ENCODE data around the gene E2F6.
"Not testable (repeated sequence)": the region's sequence is repeated elsewhere in the genome, so short reads cannot be mapped to it uniquely, and the experiment has no call there.

Gene E2F6

GRCh38 chr2:11408959-11409571 is 56.9 kb downstream of the E2F6 start:
- no peak for TF ChIP-seq CTCF (IDR thresholded peaks at IDR 0.05; ENCODE audit: low read depth, low read length, missing control alignments)
- H3K4me3 ChIP-seq (ENCODE audit: low read depth, low read length) = no peak overlapping the region
- no peak for DNase-seq (ENCODE audit: low read depth)
- in situ Hi-C loops (cut with HindIII; ENCODE audit: low sequenced_read_pairs) = loop anchor here (25.0 kb wide), 1 partner anchor 272 kb away; a partner anchor contains a TSS

GRCh38 chr2:11407413-11407812 is 58.5 kb downstream of the E2F6 start:
- DNase-seq (ENCODE audit: low read depth) = no peak
- in situ Hi-C loops (cut with HindIII; ENCODE audit: low sequenced_read_pairs) = loop anchor here (25.0 kb wide), 1 partner anchor 270 kb away; a partner anchor contains a TSS
- no peak for TF ChIP-seq CTCF (IDR thresholded peaks at IDR 0.05; ENCODE audit: low read depth, low read length, missing control alignments)
- H3K4me3 ChIP-seq (ENCODE audit: low read depth, low read length) = no peak overlapping the region

GRCh38 chr2:11406958-11407381 is 59.0 kb downstream of the E2F6 start:
- H3K4me3 ChIP-seq (ENCODE audit: low read depth, low read length) = no peak overlapping the region
- TF ChIP-seq CTCF (IDR thresholded peaks at IDR 0.05; ENCODE audit: low read depth, low read length, missing control alignments) = no peak
- in situ Hi-C loops (cut with HindIII; ENCODE audit: low sequenced_read_pairs) = loop anchor here (25.0 kb wide), 1 partner anchor 270 kb away; a partner anchor contains a TSS
- DNase-seq (ENCODE audit: low read depth) = no peak

- in situ Hi-C loops (cut with HindIII; ENCODE audit: low sequenced_read_pairs) = loop anchor here (25.0 kb wide), 1 partner anchor 269 kb away; a partner anchor contains a TSS
- TF ChIP-seq CTCF (IDR thresholded peaks at IDR 0.05; ENCODE audit: low read depth, low read length, missing control alignments) = no peak
- DNase-seq (ENCODE audit: low read depth) = no peak
- no peak overlapping the region for H3K4me3 ChIP-seq (ENCODE audit: low read depth, low read length)
Measured at GRCh38 chr2:11406267-11406957, 59.5 kb downstream of the E2F6 start.

- TF ChIP-seq CTCF (IDR thresholded peaks at IDR 0.05; ENCODE audit: low read depth, low read length, missing control alignments) = no peak
- in situ Hi-C loops (cut with HindIII; ENCODE audit: low sequenced_read_pairs) = loop anchor here (25.0 kb wide), 1 partner anchor 268 kb away; a partner anchor contains a TSS
- no peak for DNase-seq (ENCODE audit: low read depth)
- H3K4me3 ChIP-seq (ENCODE audit: low read depth, low read length) = no peak overlapping the region
Measured at GRCh38 chr2:11405599-11406266, 60.2 kb downstream of the E2F6 start.

GRCh38 chr2:11405074-11405406 is 60.9 kb downstream of the E2F6 start:
- H3K4me3 ChIP-seq (ENCODE audit: low read depth, low read length); DNase-seq (ENCODE audit: low read depth): not testable (repeated sequence)
- in situ Hi-C loops (cut with HindIII; ENCODE audit: low sequenced_read_pairs) = loop anchor here (25.0 kb wide), 1 partner anchor 268 kb away; a partner anchor contains a TSS
